AG04450 (cell line): ENCODE measurements around the gene CACNA1C. TPM values are rescaled to one million over a fixed set of nuclear protein-coding genes. Genes with fewer than 3 reads are reported as not detected.
A peak's percentile ranks its signal among the peaks of the same experiment; 100 is the strongest.

Experiments used
- CTCF ChIA-PET: fragments of 300-600, 350-600 bp; formaldehyde crosslinking; extraction: SDS; loops from one replicate; lab custom pipeline; 2022; ENCODE audit warnings: antibody characterized with exemption, inconsistent platforms; lab: Charles Lee
- POLR2A ChIA-PET: fragments of 350-600 bp; formaldehyde crosslinking; extraction: SDS; loops from one replicate; lab custom pipeline; 2021; ENCODE audit warnings: antibody characterized with exemption, inconsistent platforms; lab: Yijun Ruan, JAX
- DNase-seq: peaks from one replicate; pipeline ENCODE4 v3.0.0-alpha.2; 2011; ENCODE audit warnings: low read depth, low spot score
- H3K27ac ChIP-seq: one replicate; pipeline ENCODE4 v1.5.1; 2012; ENCODE audit warnings: low read depth, low read length, control low read depth
- H3K27me3 ChIP-seq: one replicate; pipeline ENCODE4 v1.6.0; 2012; ENCODE audit warnings: low read length; ENCODE audit not compliant: control insufficient read depth, insufficient read depth
- H3K4me3 ChIP-seq: 2 replicates; pipeline ENCODE4 v1.5.1; 2011; ENCODE audit warnings: mild to moderate bottlenecking, low read depth, low read length, control low read depth
- H3K9me3 ChIP-seq: 2 replicates; pipeline ENCODE4 v1.5.1; 2012; ENCODE audit warnings: low read length; ENCODE audit not compliant: control insufficient read depth, insufficient read depth
- polyA plus RNA-seq: library from polyadenylated mRNA; depleted of rRNA; stranded (reverse); fragments of >200 nt; gene quantifications from 2 replicates; pipeline ENCODE4 v1.2.3, GENCODE V29; 2011
- TF ChIP-seq, protein P1 (sequence below): IDR thresholded peaks from 2 replicates; pipeline ENCODE4 v1.5.1; 2011; ENCODE audit warnings: low read depth, low read length, control low read depth, inconsistent platforms

CACNA1C gene
- polyA plus RNA-seq, 1 experiment: 5.9 TPM

GRCh38 chr12:2341871-2342270 is 289.1 kb downstream of the CACNA1C start:
- no peak overlapping the region for H3K4me3 ChIP-seq
- TF ChIP-seq, protein P1, sequence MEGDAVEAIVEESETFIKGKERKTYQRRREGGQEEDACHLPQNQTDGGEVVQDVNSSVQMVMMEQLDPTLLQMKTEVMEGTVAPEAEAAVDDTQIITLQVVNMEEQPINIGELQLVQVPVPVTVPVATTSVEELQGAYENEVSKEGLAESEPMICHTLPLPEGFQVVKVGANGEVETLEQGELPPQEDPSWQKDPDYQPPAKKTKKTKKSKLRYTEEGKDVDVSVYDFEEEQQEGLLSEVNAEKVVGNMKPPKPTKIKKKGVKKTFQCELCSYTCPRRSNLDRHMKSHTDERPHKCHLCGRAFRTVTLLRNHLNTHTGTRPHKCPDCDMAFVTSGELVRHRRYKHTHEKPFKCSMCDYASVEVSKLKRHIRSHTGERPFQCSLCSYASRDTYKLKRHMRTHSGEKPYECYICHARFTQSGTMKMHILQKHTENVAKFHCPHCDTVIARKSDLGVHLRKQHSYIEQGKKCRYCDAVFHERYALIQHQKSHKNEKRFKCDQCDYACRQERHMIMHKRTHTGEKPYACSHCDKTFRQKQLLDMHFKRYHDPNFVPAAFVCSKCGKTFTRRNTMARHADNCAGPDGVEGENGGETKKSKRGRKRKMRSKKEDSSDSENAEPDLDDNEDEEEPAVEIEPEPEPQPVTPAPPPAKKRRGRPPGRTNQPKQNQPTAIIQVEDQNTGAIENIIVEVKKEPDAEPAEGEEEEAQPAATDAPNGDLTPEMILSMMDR: no peak
- no peaks in the 10 kb centered on the region for H3K27me3 ChIP-seq
- POLR2A ChIA-PET: no interaction called here
- DNase-seq: peak; percentile 39
- H3K9me3 ChIP-seq: no peaks in the 10 kb centered on the region; the same call in 1 of the 2 replicates
- peak overlapping the region; percentile 65 for H3K27ac ChIP-seq
- CTCF ChIA-PET: no interaction called here

DNA sequence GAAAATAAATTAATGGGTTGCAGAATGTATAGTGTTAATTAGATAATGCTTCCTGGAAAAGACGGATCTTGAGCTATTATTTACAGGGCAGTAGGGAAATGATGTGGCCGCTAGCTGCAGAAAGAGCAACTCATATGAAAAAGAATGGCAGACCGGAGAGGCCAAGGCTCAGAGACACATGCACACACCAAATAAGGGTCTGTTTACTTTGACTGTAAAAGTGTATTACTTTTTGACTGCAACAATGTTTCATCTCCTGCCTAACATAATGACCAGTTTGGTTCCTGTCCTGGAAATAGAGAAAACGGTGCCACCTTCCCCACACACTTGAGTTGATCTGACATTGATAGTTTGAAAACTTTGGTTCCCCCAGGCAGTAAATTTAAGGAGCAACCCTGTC is 290.9 kb downstream of the CACNA1C start:
- no peak overlapping the region for H3K4me3 ChIP-seq
- ChIA-PET CTCF (no interaction called here), POLR2A (no interaction called here)
- TF ChIP-seq, protein P1: no peak
- H3K27me3 ChIP-seq: no peaks in the 10 kb centered on the region
- no peak for DNase-seq
- H3K9me3 ChIP-seq: peaks cover 9% of the 10 kb centered on the region
- H3K27ac ChIP-seq: no peak overlapping the region

- POLR2A ChIA-PET: no interaction called here
Observed at GRCh38 chr12:2344476-2344875, 291.7 kb downstream of the CACNA1C start.

DNA sequence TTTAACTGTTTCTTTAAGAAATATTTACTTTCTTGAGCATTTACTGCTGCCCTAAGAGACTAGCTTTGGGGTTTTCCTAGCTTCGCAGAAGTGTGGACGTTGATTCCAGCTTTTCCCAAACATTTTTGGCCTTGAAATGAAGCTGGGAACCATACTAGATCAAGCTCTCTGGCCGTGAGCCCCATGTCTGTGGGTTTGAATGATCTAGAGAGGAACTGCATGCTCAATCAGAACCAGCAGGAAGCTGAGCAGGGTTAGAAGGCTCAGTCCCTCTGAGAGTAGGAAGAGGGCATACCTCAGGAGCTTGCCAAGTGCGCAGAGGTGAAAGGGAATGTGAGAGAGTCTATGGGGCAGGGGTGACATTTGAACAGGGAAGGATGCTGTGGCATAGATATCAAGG is 292.1 kb downstream of the CACNA1C start:
- Histone ChIP-seq H3K27me3 (no peaks in the 10 kb centered on the region), H3K4me3 (no peak overlapping the region), H3K9me3 (peaks cover 9% of the 10 kb centered on the region), H3K27ac (no peak overlapping the region)
- TF ChIP-seq, protein P1: no peak
- ChIA-PET POLR2A (no interaction called here), CTCF (interaction anchor here (1.4 kb wide), 1 partner anchor 238 kb away, joined by 4 read pairs; no protein-coding TSS in a partner anchor)
- DNase-seq: no peak

More at GRCh38 chr12:2344476-2344875, 291.7 kb downstream of the CACNA1C start:
- TF ChIP-seq, protein P1: no peak
- CTCF ChIA-PET: interaction anchor here (1.4 kb wide), 1 partner anchor 239 kb away, joined by 4 read pairs; no protein-coding TSS in a partner anchor
- no peak overlapping the region for H3K27ac ChIP-seq
- no peak overlapping the region for H3K4me3 ChIP-seq
- peaks cover 9% of the 10 kb centered on the region for H3K9me3 ChIP-seq
- no peaks in the 10 kb centered on the region for H3K27me3 ChIP-seq
- DNase-seq: no peak

DNA sequence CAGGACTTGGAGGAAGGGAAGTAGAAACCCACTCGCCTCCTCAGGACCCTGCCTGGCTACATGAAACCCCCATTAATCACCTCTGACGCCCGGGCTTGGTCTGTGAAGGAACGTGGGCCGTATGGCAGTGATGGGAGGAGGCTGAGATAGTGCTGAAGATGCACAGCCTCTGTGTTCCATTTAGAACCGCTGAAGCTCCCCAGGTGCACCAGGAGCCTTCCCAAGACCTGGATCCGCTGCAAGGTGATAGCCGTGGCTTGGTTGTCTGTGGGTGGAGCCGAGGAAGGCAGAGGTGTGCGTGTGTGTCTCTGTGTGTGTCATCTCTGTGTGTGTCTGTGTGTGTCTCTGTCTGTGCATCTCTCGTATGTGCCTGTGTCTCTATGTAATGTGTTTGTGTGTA is 293.1 kb downstream of the CACNA1C start:
- no peak for DNase-seq
- no peak overlapping the region for H3K4me3 ChIP-seq
- H3K9me3 ChIP-seq: peaks cover 9% of the 10 kb centered on the region
- POLR2A ChIA-PET: no interaction called here
- CTCF ChIA-PET: interaction anchor here (1.4 kb wide), 1 partner anchor 237 kb away, joined by 4 read pairs; no protein-coding TSS in a partner anchor
- no peaks in the 10 kb centered on the region for H3K27me3 ChIP-seq
- TF ChIP-seq, protein P1: no peak
- no peak overlapping the region for H3K27ac ChIP-seq
